ENCODE data around the gene CAPN12. TPM values are rescaled to one million over a fixed set of nuclear protein-coding genes. Genes with fewer than 3 reads are reported as not detected.

The CAPN12 gene
- total RNA-seq, 3 donors from 2014 or later: 3.1 to 15.9 (median 14.9) TPM

GRCh38 chr19:38715555-38715954 is 28.7 kb downstream of the CAPN12 start:
- no peak for ATAC-seq
- intact Hi-C loops (cut with DNase I, micrococcal nuclease): no loop called here
- no peak for TF ChIP-seq CTCF (IDR thresholded peaks at IDR 0.05)
- no peaks in the 10 kb centered on the region for H3K9me3 ChIP-seq
- DNase-seq: no peak
- H3K36me3 ChIP-seq (ENCODE audit: low read depth): peaks cover 15% of the 10 kb centered on the region
- H3K4me3 ChIP-seq: no peak overlapping the region
- H3K4me1 ChIP-seq (ENCODE audit: low read depth): peaks cover 2% of the 10 kb centered on the region

GRCh38 chr19:38714354-38714778 is 29.9 kb downstream of the CAPN12 start:
- H3K4me1 ChIP-seq (ENCODE audit: low read depth): peaks cover 2% of the 10 kb centered on the region
- intact Hi-C loops (cut with DNase I, micrococcal nuclease): no loop called here

GRCh38 chr19:38713865-38714264 is 30.4 kb downstream of the CAPN12 start:
- DNase-seq (no peak), ATAC-seq (no peak)
- H3K4me3 ChIP-seq: no peak overlapping the region
- peaks cover 25% of the 10 kb centered on the region for H3K36me3 ChIP-seq (ENCODE audit: low read depth)
- peaks cover 2% of the 10 kb centered on the region for H3K4me1 ChIP-seq (ENCODE audit: low read depth)
- no peak for TF ChIP-seq CTCF (IDR thresholded peaks at IDR 0.05)
- H3K9me3 ChIP-seq: no peaks in the 10 kb centered on the region
- intact Hi-C loops (cut with DNase I, micrococcal nuclease): no loop called here

More at GRCh38 chr19:38714354-38714778, 29.9 kb downstream of the CAPN12 start:
- H3K9me3 ChIP-seq: no peaks in the 10 kb centered on the region
- DNase-seq (no peak), ATAC-seq (no peak)
- no peak for TF ChIP-seq CTCF (IDR thresholded peaks at IDR 0.05)
- peaks cover 23% of the 10 kb centered on the region for H3K36me3 ChIP-seq (ENCODE audit: low read depth)
- H3K4me3 ChIP-seq: no peak overlapping the region

- peaks cover 2% of the 10 kb centered on the region for H3K4me1 ChIP-seq (ENCODE audit: low read depth)
- TF ChIP-seq CTCF (IDR thresholded peaks at IDR 0.05): no peak
- peak; percentile 7 for ATAC-seq
- H3K9me3 ChIP-seq: no peaks in the 10 kb centered on the region
- H3K4me3 ChIP-seq: no peak overlapping the region
- intact Hi-C loops (cut with DNase I, micrococcal nuclease): no loop called here
- no peak for DNase-seq
- H3K36me3 ChIP-seq (ENCODE audit: low read depth): peaks cover 25% of the 10 kb centered on the region
These were observed 31.0 kb downstream of the CAPN12 start for GRCh38 chr19:38713227-38713649.

- Histone ChIP-seq H3K4me3 (no peak overlapping the region), H3K9me3 (no peaks in the 10 kb centered on the region), H3K36me3 (ENCODE audit: low read depth) (peaks cover 24% of the 10 kb centered on the region), H3K4me1 (ENCODE audit: low read depth) (peaks cover 2% of the 10 kb centered on the region)
- no peak for DNase-seq
- intact Hi-C loops (cut with DNase I, micrococcal nuclease): no loop called here
- ATAC-seq: no peak
- no peak for TF ChIP-seq CTCF (IDR thresholded peaks at IDR 0.05)
These were observed 32.0 kb downstream of the CAPN12 start for GRCh38 chr19:38712161-38712748.

Measured in mucosa of descending colon (tissue), 3 donors.